GM12878 (cell line): ENCODE results near the gene ZNF592. TPM values are rescaled to one million over a fixed set of nuclear protein-coding genes. Genes with fewer than 3 reads are reported as not detected.
"Not testable (repeated sequence)": the region's sequence is repeated elsewhere in the genome, so short reads cannot be mapped to it uniquely, and the experiment has no call there.

Source experiments
- ATAC-seq: fragments of 200-7000 bp; cut with Tn5 transposase; 3 replicates; pipeline ENCODE4 v1.9.1; 2020; ENCODE audit warnings: mild to moderate bottlenecking, moderate library complexity
- BruUV-seq: library from RNA; stranded (reverse); fragments of 400-500 nt; replicated peaks from 2 replicates; lab custom pipeline; 2021; lab: Mats Ljungman, UMichigan
- CTCF ChIA-PET: fragments of 300-600 bp; sonication (Branson Sonifier 250); formaldehyde crosslinking; extraction: SDS; loops from one replicate; lab custom pipeline; 2021; ENCODE audit warnings: inconsistent platforms; lab: Yijun Ruan, JAX
- POLR2A ChIA-PET: fragments of 350-600 bp; formaldehyde crosslinking; extraction: SDS; loops from one replicate; lab custom pipeline; 2021; ENCODE audit warnings: inconsistent platforms; lab: Charles Lee
- RAD21 ChIA-PET: fragments of 300-600 bp; sonication (Branson Sonifier 250); formaldehyde crosslinking; loops from one replicate; lab custom pipeline; 2023; ENCODE audit warnings: antibody characterized with exemption; ENCODE audit not compliant: unreplicated experiment; lab: Charles Lee
- SMC1A ChIA-PET: fragments of 300-600 bp; sonication (Branson Sonifier 250); formaldehyde crosslinking; loops from one replicate; lab custom pipeline; 2023; ENCODE audit not compliant: unreplicated experiment, uncharacterized antibody; lab: Charles Lee
- DNase-seq: peaks from one replicate; pipeline ENCODE4 v3.0.0-alpha.2; 2011; ENCODE audit warnings: low read depth, low spot score
- FAIRE-seq: peaks from 3 replicates; lab custom pipeline; 2011; peaks lifted over from hg19 to GRCh38; lab: Jason Lieb, UNC
- H2AFZ ChIP-seq: 2 replicates; pipeline ENCODE4 v1.6.0; 2011; ENCODE audit warnings: low read depth, low read length, control low read depth; ENCODE audit not compliant: control insufficient read depth
- H3K27ac ChIP-seq: 2 replicates; pipeline ENCODE4 v1.5.1; 2011; ENCODE audit warnings: control low read depth; ENCODE audit not compliant: control insufficient read depth, insufficient read depth
- H3K27me3 ChIP-seq, 2 experiments: replicated peaks in 1 of 2; 2 replicates each; pipeline versions ENCODE4 v1.6.0 to v1.6.1; 2011; ENCODE audit warnings: low read length in 1 of 2; ENCODE audit not compliant: control insufficient read depth in 2 of 2, insufficient read depth in 2 of 2
- H3K36me3 ChIP-seq, 2 experiments: 2 replicates each; pipeline ENCODE4 v1.5.1; 2011; ENCODE audit warnings: low read length in 1 of 2; ENCODE audit not compliant: control insufficient read depth in 2 of 2, insufficient read depth in 2 of 2
- H3K4me1 ChIP-seq: 2 replicates; pipeline ENCODE4 v1.6.1; 2011; ENCODE audit warnings: mild to moderate bottlenecking, low read length, moderate library complexity, mixed read lengths; ENCODE audit not compliant: control insufficient read depth, insufficient read depth
- H3K4me2 ChIP-seq: 2 replicates; pipeline ENCODE4 v1.6.0; 2011; ENCODE audit warnings: control low read depth; ENCODE audit not compliant: control insufficient read depth, insufficient read depth
- H3K4me3 ChIP-seq: fragments of 200-600 bp; sonication (generic); 2 replicates; pipeline ENCODE4 v1.5.1; 2016
- H3K79me2 ChIP-seq: 2 replicates; pipeline ENCODE4 v1.6.0; 2011; ENCODE audit warnings: low read length; ENCODE audit not compliant: control insufficient read depth, insufficient read depth
- H3K9ac ChIP-seq: 2 replicates; pipeline ENCODE4 v1.8.0; 2011; ENCODE audit warnings: low read length, control low read depth, mixed read lengths; ENCODE audit not compliant: control insufficient read depth, insufficient read depth
- H3K9me3 ChIP-seq: replicated peaks from 3 replicates; pipeline ENCODE4 v1.5.1; 2011; ENCODE audit warnings: mild to moderate bottlenecking, low read length; ENCODE audit not compliant: control insufficient read depth, insufficient read depth
- H4K20me1 ChIP-seq: 2 replicates; pipeline ENCODE4 v1.6.0; 2011; ENCODE audit not compliant: control insufficient read depth, insufficient read depth
- CBFB ChIP-seq: IDR thresholded peaks from 2 replicates; pipeline ENCODE4 v1.6.1; 2016; ENCODE audit warnings: antibody characterized with exemption, low read depth
- CBX3 ChIP-seq: fragments of 200-600 bp; sonication (generic); IDR thresholded peaks from 2 replicates; pipeline ENCODE4 v1.6.1; 2016; ENCODE audit warnings: low read depth, borderline replicate concordance
- CREM ChIP-seq: IDR thresholded peaks from 2 replicates; pipeline ENCODE4 v1.6.1; 2014; ENCODE audit warnings: antibody characterized with exemption, low read depth
- MEF2A ChIP-seq: IDR thresholded peaks from 2 replicates; pipeline ENCODE4 v1.6.1; 2011; ENCODE audit warnings: low read depth, mild to moderate bottlenecking, low read length, moderate library complexity; ENCODE audit not compliant: insufficient read depth
- RELA ChIP-seq: fragments of 450-650 bp; IDR thresholded peaks from 2 replicates; pipeline ENCODE4 v1.8.0; 2014; ENCODE audit warnings: borderline replicate concordance; ENCODE audit not compliant: partially characterized antibody
- SMAD1 ChIP-seq: fragments of 450-650 bp; IDR thresholded peaks from 2 replicates; pipeline ENCODE4 v1.6.1; 2018; ENCODE audit warnings: mild to moderate bottlenecking, low read depth; ENCODE audit not compliant: partially characterized antibody
- STAT1 ChIP-seq: fragments of 450-650 bp; conservative IDR thresholded peaks from 2 replicates; pipeline ENCODE4 v1.6.1; 2014; ENCODE audit warnings: antibody characterized with exemption, mild to moderate bottlenecking
- USF2 ChIP-seq: IDR thresholded peaks from 2 replicates; pipeline ENCODE4 v1.6.1; 2011; ENCODE audit warnings: low read depth, low read length, improper control_type of control experiment, borderline replicate concordance
- WGBS: methylation state at CpG from one replicate; pipeline ENCODE4 v1.1.6; 2016; ENCODE audit warnings: low lambda C conversion rate; ENCODE audit not compliant: insufficient replicate concordance, insufficient coverage; ENCODE audit errors: missing lambda C conversion rate; 5-methylcytosine and 5-hydroxymethylcytosine counted together
- in situ Hi-C: fragments of 300-500 bp; cut with MboI; formaldehyde crosslinking; loops from 9 replicates; pipeline ENCODE4 v1.14.3; 2018; ENCODE audit warnings: mixed read lengths
- intact Hi-C: fragments of 100-400 bp; cut with micrococcal nuclease; formaldehyde crosslinking; loops from one replicate; pipeline ENCODE4 v1.14.2; 2022; ENCODE audit not compliant: unreplicated experiment
- polyA plus RNA-seq, 11 experiments: library from polyadenylated mRNA; depleted of rRNA in 4 of 11; unstranded in 6 of 11; stranded (reverse) in 5 of 11; fragments of >200 nt; fragmentation: Nextera tagmentation in 4 of 11; fragmentation: Illumina TruSeq in 1 of 11; extraction: Ambion mirVana in 4 of 11; extraction: Trizol in 1 of 11; gene quantifications; 1 replicate in 1 of 11; 2 replicates in 10 of 11; pipeline versions ENCODE4 v1.2.1 to v1.2.3, GENCODE V29; 2011 to 2016; ENCODE audit warnings: inconsistent platforms in 2 of 11, missing spikeins in 2 of 11, low read depth in 1 of 11
- total RNA-seq, 4 experiments: library from RNA; depleted of rRNA in 3 of 4; stranded (reverse); fragments of >200 nt in 3 of 4; fragmentation: Illumina TruSeq in 1 of 4; extraction: Trizol in 1 of 4; gene quantifications; 2 replicates each; pipeline versions ENCODE4 v1.2.1 to v1.2.3, GENCODE V29; 2013 to 2021
- TF ChIP-seq, protein P1 (sequence below): fragments of 450-650 bp; IDR thresholded peaks from 2 replicates; pipeline ENCODE4 v1.6.1; 2014; ENCODE audit warnings: mild to moderate bottlenecking

Gene ZNF592
- total and polyA plus RNA-seq, 10 of the 15 experiments (the other 5 are each of a cell fraction or from before 2014, with no cell fraction given), result 0.95 to 23.7 (median 8.6) TPM

DNA sequence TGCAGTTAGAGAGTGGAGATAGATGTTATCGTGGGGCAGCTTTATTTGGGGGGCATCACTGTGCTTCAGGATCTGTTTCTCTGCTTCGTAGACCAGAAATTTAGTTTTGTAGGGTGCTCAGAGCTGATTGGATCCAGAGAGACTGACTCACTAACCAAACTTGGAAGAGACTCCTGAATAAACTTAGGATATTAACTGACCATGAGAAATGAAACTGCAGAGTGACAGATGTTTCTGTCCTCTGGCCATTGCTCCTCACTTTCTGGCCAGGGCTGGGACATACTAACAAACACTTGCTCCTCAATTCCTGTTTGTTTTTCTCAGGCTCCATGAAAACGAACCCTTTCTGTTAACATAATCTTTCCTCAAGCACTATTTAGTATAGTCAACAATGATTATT lies 4.3 kb downstream of the ZNF592 start:
- CTCF ChIA-PET, result interaction anchor here (0.9 to 1.8 kb wide), 8 partner anchors 12 to 154 kb away, joined by 3 to 9 read pairs (median 3); partner anchors contain the start of gene WDR73
- in situ Hi-C loops (no loop called here), intact Hi-C loops (loop anchor here (5.0 kb wide), 1 partner anchor 150 kb away; the partner anchor contains the start of gene ZSCAN2)
- no peak for FAIRE-seq
- BruUV-seq, result no TSS peak
- 97% methylated on average over 3 of the region's 3 CpGs for WGBS
- no peaks in the 10 kb centered on the region; the same call in 1 of the 2 replicates for H4K20me1 ChIP-seq
- no peak overlapping the region for H3K27ac ChIP-seq
- H3K79me2 ChIP-seq, result peaks cover 90% of the 10 kb centered on the region
- peaks cover 0 to 4% of the 10 kb centered on the region in 2 experiments; a peak in 1 of 4 replicates for H3K36me3 ChIP-seq
- no peak overlapping the region for H2AFZ ChIP-seq
- no peak overlapping the region for H3K9ac ChIP-seq
- TF ChIP-seq, protein P1, sequence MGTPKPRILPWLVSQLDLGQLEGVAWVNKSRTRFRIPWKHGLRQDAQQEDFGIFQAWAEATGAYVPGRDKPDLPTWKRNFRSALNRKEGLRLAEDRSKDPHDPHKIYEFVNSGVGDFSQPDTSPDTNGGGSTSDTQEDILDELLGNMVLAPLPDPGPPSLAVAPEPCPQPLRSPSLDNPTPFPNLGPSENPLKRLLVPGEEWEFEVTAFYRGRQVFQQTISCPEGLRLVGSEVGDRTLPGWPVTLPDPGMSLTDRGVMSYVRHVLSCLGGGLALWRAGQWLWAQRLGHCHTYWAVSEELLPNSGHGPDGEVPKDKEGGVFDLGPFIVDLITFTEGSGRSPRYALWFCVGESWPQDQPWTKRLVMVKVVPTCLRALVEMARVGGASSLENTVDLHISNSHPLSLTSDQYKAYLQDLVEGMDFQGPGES, result no peak
- TF ChIP-seq RELA (no peak), MEF2A (no peak), SMAD1 (no peak), USF2 (no peak), CREM (no peak), CBX3 (no peak), STAT1 (no peak), CBFB (no peak)
- TF ChIP-seq, all 136 proteins: peak for 0
- ATAC-seq (no peak), DNase-seq (no peak)
- Histone ChIP-seq H3K4me3 (0 out of 2 replicates have a peak overlapping the region, but pooled peaks have one; percentile 4), H3K4me2 (no peak overlapping the region; the same call in 1 of the 2 replicates), H3K27me3 (no peaks in the 10 kb centered on the region), H3K9me3 (no peaks in the 10 kb centered on the region), H3K4me1 (peaks cover 12% of the 10 kb centered on the region)
- RAD21 ChIA-PET, result interaction anchor here (0.5 to 4.4 kb wide), 6 partner anchors 17 to 1684 kb away, joined by 3 to 31 read pairs (median 3); partner anchors contain the start of gene SEC11A
- SMC1A ChIA-PET, result interaction anchor here (0.7 to 3.3 kb wide), 10 partner anchors 13 to 70 kb away, joined by 3 to 14 read pairs (median 4); no protein-coding TSS in a partner anchor
- POLR2A ChIA-PET, result interaction anchor here (0.9 to 1.6 kb wide), 4 partner anchors 18 to 37 kb away, joined by 4 to 9 read pairs (median 6); partner anchors contain the start of gene SEC11A

DNA sequence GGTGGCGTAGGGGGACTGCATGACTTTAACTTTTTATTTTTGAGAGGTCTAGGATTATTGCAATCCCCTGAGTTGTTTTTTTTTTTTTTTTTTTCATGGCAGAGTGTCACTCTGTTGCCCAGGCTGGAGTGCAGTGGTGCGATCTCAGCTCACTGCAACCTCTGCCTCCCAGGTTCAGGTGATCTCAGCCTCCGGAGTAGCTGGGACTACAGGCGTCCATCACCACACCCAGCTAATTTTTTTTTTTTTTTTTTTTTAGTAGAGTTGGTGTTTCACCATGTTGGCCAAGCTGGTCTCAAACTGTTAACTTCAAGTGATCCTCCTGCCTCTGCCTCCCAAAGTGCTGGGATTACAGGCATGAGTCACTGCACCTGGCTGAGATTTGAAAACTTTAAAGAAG lies 6.5 kb downstream of the ZNF592 start:
- H3K79me2 ChIP-seq, result peaks cover 95% of the 10 kb centered on the region
- H3K27ac ChIP-seq, H4K20me1 ChIP-seq, FAIRE-seq, H3K9ac ChIP-seq, H2AFZ ChIP-seq, H3K4me3 ChIP-seq, BruUV-seq, H3K4me2 ChIP-seq, H3K9me3 ChIP-seq, H3K36me3 ChIP-seq, ATAC-seq, H3K27me3 ChIP-seq, DNase-seq, in situ Hi-C loops: not testable (repeated sequence)
- WGBS, result 91% methylated on average over 4 of the region's 4 CpGs
- ChIA-PET POLR2A (interaction anchor here (0.5 to 1.5 kb wide), 6 partner anchors 12 to 156 kb away, joined by 3 to 5 read pairs (median 4); no protein-coding TSS in a partner anchor), CTCF (interaction anchor here (0.7 kb wide), 1 partner anchor 69 kb away, joined by 3 read pairs; no protein-coding TSS in a partner anchor), SMC1A (interaction anchor here (1.0 to 1.9 kb wide), 6 partner anchors 9 to 167 kb away, joined by 3 to 5 read pairs (median 4); no protein-coding TSS in a partner anchor), RAD21 (interaction anchor here (1.4 to 1.5 kb wide), 3 partner anchors 9 to 66 kb away, joined by 3 to 4 read pairs (median 3); partner anchors contain the start of gene SEC11A)
- H3K4me1 ChIP-seq, result peaks cover 22% of the 10 kb centered on the region
- intact Hi-C loops, result loop anchor here (5.0 kb wide), 1 partner anchor 153 kb away; the partner anchor contains the start of gene ZSCAN2
